ENCODE data around the gene CCDC88A.

CCDC88A gene

GRCh38 chr2:55422876-55423665, 3.4 kb upstream of the CCDC88A start:
- no peak for DNase-seq (ENCODE audit: low read depth in 2 of 2)

GRCh38 chr2:55421326-55421725, 1.7 kb upstream of the CCDC88A start:
- no peak for DNase-seq (ENCODE audit: low read depth in 2 of 2)

GRCh38 chr2:55420871-55421270, 1.2 kb upstream of the CCDC88A start:
- no peak for DNase-seq (ENCODE audit: low read depth in 2 of 2)

- DNase-seq (ENCODE audit: low read depth in 2 of 2) = no peak
Measured at GRCh38 chr2:55420439-55420725, 726 bp upstream of the CCDC88A start.

GRCh38 chr2:55419233-55419678, 400 bp downstream of the CCDC88A start:
- DNase-seq (ENCODE audit: low read depth in 2 of 2) = no peak

- no peak for DNase-seq (ENCODE audit: low read depth in 2 of 2)
Measured at GRCh38 chr2:55418512-55419232, 984 bp downstream of the CCDC88A start.

GRCh38 chr2:55418072-55418471, 1.6 kb downstream of the CCDC88A start:
- DNase-seq (ENCODE audit: low read depth in 2 of 2) = no peak

GRCh38 chr2:55416786-55417568, 2.7 kb downstream of the CCDC88A start:
- DNase-seq (ENCODE audit: low read depth in 2 of 2) = no peak

GRCh38 chr2:55415300-55415699, 4.4 kb downstream of the CCDC88A start:
- DNase-seq (ENCODE audit: low read depth in 2 of 2) = no peak

- no peak for DNase-seq (ENCODE audit: low read depth in 2 of 2)
Measured at GRCh38 chr2:55408918-55409868, 10.5 kb downstream of the CCDC88A start.

- DNase-seq (ENCODE audit: low read depth in 2 of 2) = no peak
Measured at GRCh38 chr2:55408098-55408882, 11.4 kb downstream of the CCDC88A start.

- no peak for DNase-seq (ENCODE audit: low read depth in 2 of 2)
Measured at GRCh38 chr2:55405116-55405515, 14.5 kb downstream of the CCDC88A start.

- DNase-seq (ENCODE audit: low read depth in 2 of 2) = no peak
Measured at GRCh38 chr2:55403256-55403998, 16.2 kb downstream of the CCDC88A start.

GRCh38 chr2:55401124-55401523, 18.5 kb downstream of the CCDC88A start:
- DNase-seq (ENCODE audit: low read depth in 2 of 2) = no peak

- no peak for DNase-seq (ENCODE audit: low read depth in 2 of 2)
Measured at GRCh38 chr2:55400332-55400731, 19.3 kb downstream of the CCDC88A start.

- DNase-seq (ENCODE audit: low read depth in 2 of 2) = no peak
Measured at GRCh38 chr2:55399815-55400214, 19.8 kb downstream of the CCDC88A start.

- DNase-seq (ENCODE audit: low read depth in 2 of 2) = no peak
Measured at GRCh38 chr2:55395724-55396605, 23.7 kb downstream of the CCDC88A start.

GRCh38 chr2:55391615-55392242, 27.9 kb downstream of the CCDC88A start:
- DNase-seq (ENCODE audit: low read depth in 2 of 2) = no peak
